GM19238 (cell line): ENCODE measurements around the gene TFPT.
"Not testable (repeated sequence)": the region's sequence is repeated elsewhere in the genome, so short reads cannot be mapped to it uniquely, and the experiment has no call there.

Source experiments
- DNase-seq: peaks from one replicate; pipeline ENCODE4 v3.0.0; 2011; ENCODE audit warnings: low spot score; ENCODE audit not compliant: insufficient read length

Gene TFPT

DNA sequence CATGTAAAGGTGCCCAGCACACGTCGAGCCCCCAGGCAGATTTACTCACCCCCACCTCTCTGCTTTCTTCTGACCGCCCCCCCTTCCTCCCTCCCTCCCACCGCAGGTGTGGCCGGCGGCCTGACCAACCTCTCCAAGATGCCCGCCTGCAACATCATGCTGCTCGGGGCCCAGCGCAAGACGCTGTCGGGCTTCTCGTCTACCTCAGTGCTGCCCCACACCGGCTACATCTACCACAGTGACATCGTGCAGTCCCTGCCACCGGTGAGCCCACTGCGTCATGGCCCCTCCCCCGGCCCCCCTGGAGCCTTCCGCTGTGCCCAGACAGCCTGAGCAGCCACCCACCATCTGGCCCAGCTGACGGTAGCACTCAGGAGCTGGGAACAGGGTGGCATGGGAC, 8.9 kb upstream of the TFPT start:
- no peak for DNase-seq

DNA sequence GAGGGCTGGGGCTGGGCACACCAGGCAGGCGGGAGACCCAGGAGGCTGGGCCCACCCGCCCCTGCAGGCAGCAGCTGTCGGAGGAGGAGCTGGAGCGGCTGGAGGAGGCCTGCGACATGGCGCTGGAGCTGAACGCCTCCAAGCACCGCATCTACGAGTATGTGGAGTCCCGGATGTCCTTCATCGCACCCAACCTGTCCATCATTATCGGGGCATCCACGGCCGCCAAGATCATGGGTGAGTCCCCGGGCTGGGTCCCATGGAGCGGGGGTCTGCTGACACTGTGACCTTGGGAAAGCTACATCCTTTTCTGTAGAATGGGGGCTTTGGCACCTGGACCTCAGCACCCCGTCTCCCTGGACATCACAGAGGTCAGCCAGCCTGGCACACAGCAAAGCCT, 8.2 kb upstream of the TFPT start:
- no peak for DNase-seq

DNA sequence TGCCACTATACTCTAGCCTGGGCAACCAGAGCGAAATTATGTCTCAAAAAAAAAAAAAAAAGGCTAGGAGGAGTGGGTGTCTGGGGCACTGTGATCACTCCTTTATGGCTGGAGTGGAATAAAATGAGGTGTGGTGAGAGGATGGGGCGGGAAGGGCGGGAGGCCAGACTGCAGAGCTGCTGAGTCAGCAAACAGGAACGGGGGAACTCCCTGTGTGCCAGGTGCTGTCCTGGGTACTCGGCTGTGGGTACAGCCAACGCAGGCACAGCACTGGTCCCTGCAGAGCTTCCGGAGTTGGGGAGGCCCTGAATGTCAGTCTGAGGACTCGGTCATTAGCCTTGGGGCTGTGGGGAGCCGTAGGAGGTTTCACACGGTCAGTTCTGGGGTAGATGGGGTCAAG, 5.8 kb upstream of the TFPT start:
- no peak for DNase-seq

DNA sequence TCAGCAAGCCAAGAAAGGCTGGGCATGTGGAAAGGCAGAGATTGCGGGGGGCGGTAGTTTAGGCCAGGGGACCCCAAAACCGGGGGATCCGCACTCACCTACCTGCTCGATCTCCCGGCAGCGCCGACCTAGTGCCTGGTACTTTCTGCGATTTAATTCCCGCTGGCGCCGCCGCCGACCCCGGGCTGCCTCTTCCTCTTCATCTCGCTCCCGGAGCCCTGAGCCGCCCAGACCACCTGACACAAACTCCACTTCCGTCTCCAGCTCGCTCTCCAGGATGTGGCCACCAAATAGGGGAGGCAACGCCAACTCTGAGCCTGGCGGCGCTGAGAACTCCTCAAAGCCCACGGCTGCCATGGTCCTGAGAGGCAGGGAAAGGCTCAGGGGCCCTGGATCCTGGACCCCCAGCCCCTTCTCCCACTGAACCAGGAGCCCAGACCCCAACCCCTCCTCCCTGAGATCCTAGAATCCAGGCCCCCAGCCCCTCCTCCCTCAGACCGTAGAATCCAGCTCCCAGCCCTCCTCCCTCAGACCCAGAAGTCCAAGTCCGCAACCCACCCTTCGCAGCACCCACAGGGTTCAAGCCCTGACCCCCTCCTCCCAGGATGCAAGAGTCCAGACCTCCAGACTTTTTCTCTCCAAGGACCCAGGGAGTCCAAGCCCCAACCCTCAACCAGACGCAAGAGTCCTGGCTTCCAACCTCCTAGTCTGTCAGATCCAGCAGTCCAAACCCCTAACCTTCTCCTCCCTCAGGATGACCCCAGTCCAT, 933 bp downstream of the TFPT start:
- DNase-seq = peak; percentile 73

DNA sequence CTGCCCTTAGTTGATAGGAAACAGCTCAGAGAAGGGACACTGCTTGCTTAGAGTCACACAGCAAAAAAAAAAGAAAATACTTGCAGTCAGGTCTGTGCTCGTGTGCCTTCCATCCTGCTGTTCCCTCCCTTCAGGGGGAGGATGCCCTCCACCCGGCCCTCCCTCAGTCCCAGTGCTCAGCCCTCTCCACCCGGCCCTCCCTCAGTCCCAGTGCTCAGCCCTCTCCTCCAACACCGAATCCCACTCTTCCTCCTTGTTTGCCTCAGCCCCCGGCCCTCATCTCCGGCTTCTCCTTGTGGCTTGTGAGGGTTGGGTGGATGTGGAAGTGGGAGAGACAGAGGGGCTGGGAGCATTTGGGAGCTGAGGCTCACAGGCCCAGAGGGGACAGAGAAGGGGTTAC, 5.8 kb downstream of the TFPT start:
- DNase-seq = no peak

GRCh38 chr19:54108496-54108895, 7.0 kb downstream of the TFPT start:
- no peak for DNase-seq

- DNase-seq = no peak
Observed at GRCh38 chr19:54107876-54108490, 7.5 kb downstream of the TFPT start.

DNA sequence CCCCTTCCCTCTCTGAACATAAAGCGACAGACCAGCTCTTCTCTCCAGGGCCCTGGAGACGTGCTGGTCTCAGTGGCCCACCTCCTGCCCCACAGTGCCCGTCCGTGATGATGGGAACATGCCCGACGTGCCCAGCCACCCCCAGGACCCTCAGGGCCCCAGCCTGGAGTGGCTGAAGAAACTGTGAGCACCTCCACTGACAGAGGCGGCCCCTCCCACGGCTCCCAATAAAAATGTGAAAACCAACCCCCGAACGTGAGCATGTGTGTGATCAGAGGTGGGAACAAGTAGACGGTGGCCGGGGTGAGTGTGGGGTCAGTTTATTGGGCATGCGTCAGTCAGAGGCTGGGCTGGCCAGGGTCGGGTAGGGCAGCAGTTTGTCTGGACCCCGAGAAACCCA, 8.7 kb downstream of the TFPT start:
- DNase-seq = no peak

GRCh38 chr19:54105796-54106195, 9.7 kb downstream of the TFPT start:
- DNase-seq = no peak

GRCh38 chr19:54104998-54105715, 10.3 kb downstream of the TFPT start:
- DNase-seq = no peak

GRCh38 chr19:54102421-54103169, 12.9 kb downstream of the TFPT start, which contains the start of gene NDUFA3:
Gene NDUFA3, plus strand, starts transcription at chr19:54102855. Its CDS starts 24 bp downstream, at chr19:54102879.
- peak; percentile 100 for DNase-seq

GRCh38 chr19:54100561-54100960, 14.9 kb downstream of the TFPT start, which contains the start of gene OSCAR:
Gene OSCAR, minus strand, starts transcription at chr19:54100803. Its CDS starts 11 bp downstream, at chr19:54100792.
- DNase-seq = no peak

DNA sequence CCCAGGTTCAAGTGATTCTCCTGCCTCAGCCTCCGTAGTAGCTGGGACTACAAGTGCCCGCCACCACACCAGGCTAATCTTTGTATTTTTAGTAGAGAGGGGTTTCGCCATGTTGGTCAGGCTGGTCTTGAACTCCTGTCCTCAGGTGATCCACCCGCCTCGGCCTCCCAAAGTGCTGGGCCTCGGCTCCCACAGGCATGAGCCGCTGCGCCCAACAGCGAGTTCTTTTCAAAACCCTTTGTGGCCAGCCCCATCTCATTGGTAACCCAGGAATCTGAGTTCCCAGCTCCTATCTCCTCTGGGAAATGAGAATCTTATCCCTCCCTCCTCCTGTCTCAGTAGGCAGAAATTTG, 15.6 kb downstream of the TFPT start:
- DNase-seq = not testable (repeated sequence)

DNA sequence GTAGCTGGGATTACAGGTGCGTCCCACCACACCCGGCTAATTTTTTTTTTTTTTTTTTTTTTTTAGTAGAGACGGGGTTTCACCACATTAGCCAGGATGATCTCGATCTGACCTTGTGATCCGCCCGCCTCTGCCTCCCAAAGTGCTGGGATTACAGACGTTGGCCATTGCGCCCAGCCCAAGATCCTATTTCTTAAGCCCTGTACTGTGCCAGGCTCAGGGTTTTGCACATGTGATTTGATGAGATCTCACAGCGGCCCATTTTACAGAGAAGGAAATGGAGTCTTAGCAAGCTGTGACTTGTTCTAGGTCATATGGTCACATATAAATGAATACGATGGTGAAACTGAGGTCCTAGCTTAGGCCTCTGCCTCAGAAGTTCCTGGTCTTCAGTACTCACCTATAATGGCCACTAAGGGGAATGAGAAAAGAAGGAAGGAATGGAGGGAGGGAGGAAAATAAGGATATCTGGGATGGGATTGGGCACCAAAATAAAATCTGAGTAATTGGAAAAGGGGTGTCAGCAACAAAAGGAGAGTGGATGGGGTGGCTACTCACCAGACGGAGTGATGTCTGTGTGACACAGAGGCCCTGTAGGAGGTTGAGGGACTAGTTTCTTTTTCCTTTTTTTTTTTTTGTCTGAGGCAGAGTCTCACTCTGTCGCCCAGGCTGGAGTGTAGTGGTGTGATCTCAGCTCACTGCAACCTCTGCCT, 16.1 kb downstream of the TFPT start:
- no peak for DNase-seq

DNA sequence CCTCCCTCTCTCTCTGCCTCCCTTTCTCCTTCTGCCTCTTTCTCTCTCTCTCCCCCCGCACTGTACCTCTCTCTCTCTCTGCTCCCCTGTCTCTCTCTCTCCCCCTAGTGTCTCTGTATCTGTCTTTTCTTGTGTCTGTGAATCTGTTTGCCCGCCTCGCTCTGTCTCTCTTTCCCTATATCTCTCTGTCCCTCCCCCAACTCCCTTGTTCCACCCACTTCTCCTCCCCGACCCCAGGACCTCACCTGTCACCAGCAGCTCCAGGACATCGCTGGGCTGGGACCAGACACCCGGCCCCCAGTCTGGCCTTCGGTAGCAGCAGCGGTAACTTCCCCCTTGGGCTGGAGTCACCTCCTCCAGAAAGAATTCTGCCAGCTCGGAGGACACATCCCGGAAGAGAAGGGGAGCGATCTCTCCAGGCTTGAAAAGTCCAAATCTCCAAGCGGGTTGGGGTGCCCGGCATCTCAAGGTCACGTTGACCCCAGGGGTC, 18.8 kb downstream of the TFPT start:
- no peak for DNase-seq

DNA sequence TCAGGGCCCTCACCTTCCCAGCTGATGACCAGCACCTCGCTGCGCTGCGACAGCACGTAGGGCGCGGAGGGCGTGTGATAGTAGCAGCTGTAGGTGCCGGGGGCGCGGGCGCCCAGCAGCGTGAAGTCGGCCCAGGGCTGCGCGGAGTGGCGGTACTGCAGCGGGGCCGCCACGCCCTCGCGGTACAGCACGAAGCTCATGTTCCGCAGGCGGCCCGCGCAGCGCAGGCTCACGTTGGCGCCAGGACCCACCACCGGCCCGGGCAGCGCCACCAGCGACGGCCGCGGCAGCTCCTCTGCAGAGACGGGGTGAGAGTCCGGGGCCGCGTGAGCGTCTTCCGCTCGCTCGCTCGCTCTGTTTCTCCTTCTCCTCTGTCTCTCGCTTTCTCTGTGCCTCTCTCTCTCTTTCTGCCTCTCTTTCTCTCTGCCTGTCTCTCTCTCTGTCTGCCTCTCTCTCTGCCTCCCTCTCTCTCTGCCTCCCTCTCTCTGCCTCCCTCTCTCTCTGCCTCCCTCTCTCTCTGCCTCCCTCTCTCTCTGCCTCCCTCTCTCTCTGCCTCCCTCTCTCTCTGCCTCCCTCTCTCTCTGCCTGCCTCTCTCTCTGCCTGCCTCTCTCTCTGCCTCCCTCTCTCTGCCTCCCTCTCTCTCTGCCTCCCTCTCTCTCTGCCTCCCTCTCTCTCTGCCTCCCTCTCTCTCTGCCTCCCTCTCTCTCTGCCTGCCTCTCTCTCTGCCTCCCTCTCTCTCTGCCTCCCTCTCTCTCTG, 19.4 kb downstream of the TFPT start:
- not testable (repeated sequence) for DNase-seq

- DNase-seq = no peak
Observed at GRCh38 chr19:54095136-54095858, 20.2 kb downstream of the TFPT start.

DNA sequence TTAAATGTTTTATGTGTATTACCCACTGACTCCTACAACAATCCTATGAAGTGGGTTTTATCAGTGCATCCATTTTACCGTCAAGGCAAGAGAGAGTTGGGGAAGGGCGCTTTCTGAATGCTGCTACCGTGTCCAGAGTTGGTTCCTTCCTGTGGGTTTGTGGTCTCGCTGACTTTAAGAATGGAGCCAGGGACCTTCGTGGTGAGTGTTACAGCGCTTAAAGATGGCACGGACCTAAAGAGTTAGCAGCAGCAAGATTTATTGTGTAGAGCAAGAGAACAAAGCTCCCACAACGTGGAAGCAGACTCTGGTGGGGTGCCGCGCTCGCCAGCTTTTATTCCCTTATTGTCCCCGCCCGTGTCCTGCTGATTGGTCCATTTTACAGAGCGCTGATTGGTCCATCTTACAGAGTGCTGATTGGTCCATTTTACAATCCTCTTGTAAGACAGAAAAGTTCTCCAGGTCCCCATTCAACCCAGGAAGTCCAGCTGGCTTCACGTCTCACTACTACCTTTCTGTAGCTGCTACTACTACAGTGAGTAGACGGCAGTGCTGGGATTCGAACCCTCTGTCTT, 20.9 kb downstream of the TFPT start:
- DNase-seq = no peak

GRCh38 chr19:54084410-54084809, 31.0 kb downstream of the TFPT start:
- DNase-seq = no peak
